Measurements from ENCODE around the gene MRPL54. TPM values are rescaled to one million over a fixed set of nuclear protein-coding genes. Genes with fewer than 3 reads are reported as not detected.

Gene MRPL54
- total and polyA plus RNA-seq, 2 experiments from 2014 or later = 37.9 to 91.2 TPM

DNA sequence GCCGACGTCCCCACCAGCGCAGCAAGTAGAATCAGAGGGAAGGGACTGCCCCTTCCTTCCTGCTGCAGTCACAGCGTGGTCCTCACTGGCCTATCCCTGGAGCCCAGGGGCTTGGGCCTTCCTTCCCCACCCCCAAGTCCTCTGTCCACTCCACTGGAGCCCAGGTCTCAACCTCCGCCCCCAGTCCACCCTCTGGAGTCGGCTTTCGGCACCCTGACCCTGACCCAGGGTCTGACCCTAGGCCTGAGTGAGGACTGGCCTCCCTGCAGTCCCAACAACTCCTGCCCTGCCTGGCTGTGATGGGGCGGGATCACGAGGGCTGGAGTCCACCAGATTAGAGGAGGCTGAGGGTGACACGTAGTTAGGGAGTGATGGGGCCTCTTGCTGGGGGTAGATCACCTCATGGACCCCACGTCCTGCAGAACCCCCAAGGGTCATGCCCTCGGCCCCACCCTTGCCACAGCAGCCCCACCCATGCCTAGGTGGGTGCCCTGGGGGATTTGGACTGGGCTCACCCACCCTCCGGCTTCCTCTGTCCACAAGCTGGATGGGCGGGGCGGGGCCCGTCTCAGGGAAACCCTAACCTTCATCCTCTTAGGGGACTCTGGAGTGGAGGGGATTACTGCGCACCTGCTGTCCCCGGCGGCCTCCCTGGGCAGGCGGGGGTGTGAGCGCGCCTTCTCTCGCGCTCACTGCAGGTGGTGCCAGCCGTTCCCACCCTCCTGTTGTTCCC, 5.7 kb downstream of the MRPL54 start:
- Histone ChIP-seq H3K27ac (no peak overlapping the region), H3K27me3 (no peaks in the 10 kb centered on the region), H3K36me3 (no peaks in the 10 kb centered on the region), H3K4me1 (ENCODE audit: low read depth) (no peaks in the 10 kb centered on the region), H3K4me3 (no peak overlapping the region), H3K9me3 (ENCODE audit: low read depth) (no peaks in the 10 kb centered on the region)
- DNase-seq (ENCODE audit: low read depth in 1 of 2, low spot score in 1 of 2) = no peak
- TF ChIP-seq, protein P1, sequence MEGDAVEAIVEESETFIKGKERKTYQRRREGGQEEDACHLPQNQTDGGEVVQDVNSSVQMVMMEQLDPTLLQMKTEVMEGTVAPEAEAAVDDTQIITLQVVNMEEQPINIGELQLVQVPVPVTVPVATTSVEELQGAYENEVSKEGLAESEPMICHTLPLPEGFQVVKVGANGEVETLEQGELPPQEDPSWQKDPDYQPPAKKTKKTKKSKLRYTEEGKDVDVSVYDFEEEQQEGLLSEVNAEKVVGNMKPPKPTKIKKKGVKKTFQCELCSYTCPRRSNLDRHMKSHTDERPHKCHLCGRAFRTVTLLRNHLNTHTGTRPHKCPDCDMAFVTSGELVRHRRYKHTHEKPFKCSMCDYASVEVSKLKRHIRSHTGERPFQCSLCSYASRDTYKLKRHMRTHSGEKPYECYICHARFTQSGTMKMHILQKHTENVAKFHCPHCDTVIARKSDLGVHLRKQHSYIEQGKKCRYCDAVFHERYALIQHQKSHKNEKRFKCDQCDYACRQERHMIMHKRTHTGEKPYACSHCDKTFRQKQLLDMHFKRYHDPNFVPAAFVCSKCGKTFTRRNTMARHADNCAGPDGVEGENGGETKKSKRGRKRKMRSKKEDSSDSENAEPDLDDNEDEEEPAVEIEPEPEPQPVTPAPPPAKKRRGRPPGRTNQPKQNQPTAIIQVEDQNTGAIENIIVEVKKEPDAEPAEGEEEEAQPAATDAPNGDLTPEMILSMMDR (IDR thresholded peaks at IDR 0.05; ENCODE audit: low read depth, low read length) = no peak

- no peaks in the 10 kb centered on the region for H3K27me3 ChIP-seq
These were observed 6.2 kb downstream of the MRPL54 start for GRCh38 chr19:3768748-3769099.

GRCh38 chr19:3769494-3769893, 7.0 kb downstream of the MRPL54 start:
- no peaks in the 10 kb centered on the region for H3K36me3 ChIP-seq
- DNase-seq (ENCODE audit: low read depth in 1 of 2, low spot score in 1 of 2) = no peak
- TF ChIP-seq, protein P1 (IDR thresholded peaks at IDR 0.05; ENCODE audit: low read depth, low read length) = no peak
- no peaks in the 10 kb centered on the region for H3K4me1 ChIP-seq (ENCODE audit: low read depth)
- H3K27ac ChIP-seq = no peak overlapping the region
- H3K4me3 ChIP-seq = no peak overlapping the region
- no peaks in the 10 kb centered on the region for H3K27me3 ChIP-seq
- no peaks in the 10 kb centered on the region for H3K9me3 ChIP-seq (ENCODE audit: low read depth)

More at GRCh38 chr19:3768748-3769099, 6.2 kb downstream of the MRPL54 start:
- no peaks in the 10 kb centered on the region for H3K4me1 ChIP-seq (ENCODE audit: low read depth)
- no peak overlapping the region for H3K27ac ChIP-seq
- TF ChIP-seq, protein P1 (IDR thresholded peaks at IDR 0.05; ENCODE audit: low read depth, low read length) = no peak
- no peaks in the 10 kb centered on the region for H3K36me3 ChIP-seq
- H3K9me3 ChIP-seq (ENCODE audit: low read depth) = no peaks in the 10 kb centered on the region
- DNase-seq (ENCODE audit: low read depth in 1 of 2, low spot score in 1 of 2) = no peak
- no peak overlapping the region for H3K4me3 ChIP-seq

DNA sequence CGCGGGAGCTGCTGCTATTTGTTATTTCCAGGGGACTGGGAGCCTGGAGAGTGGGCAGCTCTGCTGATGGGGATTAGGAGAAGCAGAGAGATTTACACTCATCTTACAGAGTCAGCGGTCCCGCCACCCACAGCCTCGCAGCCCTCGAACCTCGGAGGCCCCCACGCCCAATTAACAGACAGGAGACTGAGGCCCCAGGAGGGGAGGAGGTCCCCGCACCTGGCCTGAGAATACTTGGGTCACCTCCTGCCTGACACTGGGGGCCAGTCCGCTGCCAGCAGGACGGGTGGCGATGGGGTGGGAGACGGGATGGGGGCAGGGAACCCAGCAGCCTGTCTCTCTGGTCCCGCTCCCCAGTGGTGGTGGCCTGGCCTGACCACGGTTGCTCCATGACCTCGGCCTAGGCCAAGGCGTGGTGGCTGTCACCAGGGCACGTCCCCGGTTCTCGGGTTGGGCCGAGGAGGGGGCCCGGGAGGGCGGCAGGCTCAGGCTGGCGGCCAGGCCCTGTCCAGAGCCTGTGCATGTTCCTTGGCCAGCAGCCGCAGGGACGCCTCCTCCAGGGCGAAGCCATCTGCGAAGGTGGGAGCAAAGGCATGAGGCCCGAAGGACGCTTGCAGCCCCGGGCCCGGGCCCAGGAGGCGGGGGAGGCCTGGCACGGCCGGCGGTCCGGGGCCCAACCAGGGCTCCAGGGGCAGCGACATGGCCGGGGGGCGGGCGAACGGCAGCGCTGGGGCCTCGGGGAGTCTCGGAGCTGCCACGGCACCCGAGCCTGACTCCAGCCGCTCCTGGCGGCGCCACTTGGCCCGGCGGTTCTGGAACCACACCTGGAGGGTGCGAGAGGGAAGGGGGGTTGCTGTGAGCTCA, 7.9 kb downstream of the MRPL54 start:
- H3K27ac ChIP-seq = no peak overlapping the region
- H3K36me3 ChIP-seq = no peaks in the 10 kb centered on the region
- H3K4me1 ChIP-seq (ENCODE audit: low read depth) = no peaks in the 10 kb centered on the region
- no peak for DNase-seq (ENCODE audit: low read depth in 1 of 2, low spot score in 1 of 2)
- TF ChIP-seq, protein P1 (IDR thresholded peaks at IDR 0.05; ENCODE audit: low read depth, low read length) = no peak
- H3K4me3 ChIP-seq = no peak overlapping the region
- no peaks in the 10 kb centered on the region for H3K27me3 ChIP-seq
- no peaks in the 10 kb centered on the region for H3K9me3 ChIP-seq (ENCODE audit: low read depth)

- TF ChIP-seq, protein P1 (IDR thresholded peaks at IDR 0.05; ENCODE audit: low read depth, low read length) = no peak
- DNase-seq (ENCODE audit: low read depth in 1 of 2, low spot score in 1 of 2) = no peak
These were observed 8.8 kb downstream of the MRPL54 start for GRCh38 chr19:3771000-3771905.

More at GRCh38 chr19:3771000-3771905, 8.8 kb downstream of the MRPL54 start:
- no peaks in the 10 kb centered on the region for H3K9me3 ChIP-seq (ENCODE audit: low read depth)
- H3K36me3 ChIP-seq = no peaks in the 10 kb centered on the region
- H3K4me3 ChIP-seq = no peak overlapping the region
- H3K27me3 ChIP-seq = no peaks in the 10 kb centered on the region
- H3K4me1 ChIP-seq (ENCODE audit: low read depth) = no peaks in the 10 kb centered on the region
- no peak overlapping the region for H3K27ac ChIP-seq
